ENCODE measurements around the gene MGST2.
"Not testable (repeated sequence)": the region's sequence is repeated elsewhere in the genome, so short reads cannot be mapped to it uniquely, and the experiment has no call there.

MGST2 gene

DNA sequence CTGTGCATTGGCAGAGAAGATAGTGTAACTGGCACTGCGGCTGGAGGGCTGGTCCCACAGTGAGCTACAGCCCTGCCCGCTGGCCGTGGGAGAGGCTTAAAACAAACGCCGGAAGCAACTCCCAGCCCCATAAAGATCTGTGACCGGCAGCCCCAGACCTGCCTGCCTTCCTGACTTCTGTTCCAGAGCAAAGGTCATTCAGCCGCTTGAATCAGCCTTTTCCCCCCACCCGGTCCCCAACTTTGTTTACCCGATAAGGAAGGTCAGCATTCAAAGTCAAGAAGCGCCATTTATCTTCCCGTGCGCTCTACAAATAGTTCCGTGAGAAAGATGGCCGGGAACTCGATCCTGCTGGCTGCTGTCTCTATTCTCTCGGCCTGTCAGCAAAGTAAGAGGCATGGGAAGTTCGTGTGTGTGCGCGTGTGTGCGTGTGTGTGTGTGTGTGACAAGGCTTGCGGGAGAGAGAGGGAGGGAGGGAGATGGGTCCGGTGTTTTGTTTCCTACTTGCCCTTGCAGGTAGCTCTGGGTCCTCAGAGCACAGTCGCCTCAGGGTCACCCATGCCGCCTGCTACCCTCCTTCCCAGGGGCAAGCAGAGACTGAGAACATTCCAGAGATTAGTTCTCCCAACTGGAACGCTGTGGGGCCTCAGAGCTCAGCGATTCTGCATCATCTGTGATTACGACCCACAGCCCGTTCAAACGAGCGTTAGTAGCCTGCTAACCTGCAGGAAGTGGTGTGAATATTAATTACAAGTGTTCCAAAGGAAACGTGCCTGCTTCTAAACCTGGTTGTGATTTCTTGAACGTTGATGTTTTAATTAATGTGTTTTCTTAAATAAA is at the start of gene MGST2:
TSS of gene MGST2 (plus strand) at position 130 of the 840 bp plus-strand sequence. CDS start at position 331, 201 bp downstream.
- DNase-seq (ENCODE audit: low read depth in 2 of 2) = no peak

DNA sequence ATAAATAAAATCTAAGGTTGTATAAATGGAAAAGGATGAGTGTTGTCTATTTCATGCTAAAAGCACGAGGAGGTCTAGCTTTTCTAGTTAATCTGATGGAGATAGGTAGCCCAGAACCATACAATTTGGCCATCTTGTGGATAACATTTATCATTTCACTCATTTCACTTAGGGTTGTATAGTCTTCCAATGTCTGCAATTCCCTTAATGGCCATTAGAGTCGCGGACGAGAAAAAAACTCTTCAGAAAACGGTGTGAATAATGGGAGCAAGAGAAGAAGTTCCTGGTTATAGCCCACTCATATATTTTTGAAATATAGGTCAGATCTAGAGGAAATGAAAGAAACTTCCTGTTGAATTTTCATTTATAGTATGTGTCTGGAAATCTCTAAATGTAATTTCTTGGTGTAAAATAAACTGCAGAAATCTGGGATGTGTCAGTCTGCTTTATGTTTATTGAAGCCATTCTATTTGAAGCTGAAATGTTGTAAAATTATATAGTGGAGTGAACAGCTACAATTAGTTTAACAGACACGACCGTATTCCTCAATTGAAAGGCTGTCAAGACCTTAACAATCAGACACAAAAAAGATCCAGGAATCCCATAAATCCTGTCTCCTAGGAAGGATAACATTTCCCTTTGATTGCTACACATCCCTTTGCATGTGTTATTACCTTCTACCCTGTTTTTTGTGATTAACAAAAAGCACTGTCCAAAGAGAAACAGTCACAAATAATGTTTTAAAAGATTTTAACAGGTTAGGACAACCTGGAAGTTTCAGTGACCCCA is 47.7 kb upstream of the MGST2 start:
- DNase-seq (ENCODE audit: low read depth in 2 of 2) = no peak

GRCh38 chr4:139619644-139620043 is 46.0 kb upstream of the MGST2 start:
- DNase-seq (ENCODE audit: low read depth in 2 of 2) = no peak

DNA sequence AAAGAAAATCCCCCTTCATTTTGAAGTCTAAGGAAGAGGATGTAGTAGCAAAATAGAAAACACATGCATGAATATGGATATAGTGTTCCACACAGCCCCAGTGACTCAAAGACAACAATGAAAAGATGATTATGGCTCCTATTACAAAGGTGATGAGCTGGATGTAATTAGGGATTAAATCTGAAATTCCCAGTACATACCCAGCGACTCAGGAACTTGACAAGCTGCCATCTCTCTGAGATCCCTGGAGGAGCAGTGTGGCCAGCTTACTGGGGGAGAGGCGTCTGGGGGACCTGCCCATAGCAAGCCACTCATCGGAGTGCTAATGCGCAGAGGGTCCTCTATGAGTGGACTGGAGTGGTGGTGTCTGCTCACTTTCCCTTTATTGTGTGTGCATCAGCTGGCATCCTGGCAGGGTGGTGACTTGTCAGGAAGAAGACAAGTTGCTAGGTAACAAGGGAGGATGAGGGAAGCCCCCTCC is 42.7 kb upstream of the MGST2 start:
- DNase-seq (ENCODE audit: low read depth in 2 of 2) = no peak

- DNase-seq (ENCODE audit: low read depth in 2 of 2) = no peak
Measured at GRCh38 chr4:139624441-139625092, 41.1 kb upstream of the MGST2 start.

DNA sequence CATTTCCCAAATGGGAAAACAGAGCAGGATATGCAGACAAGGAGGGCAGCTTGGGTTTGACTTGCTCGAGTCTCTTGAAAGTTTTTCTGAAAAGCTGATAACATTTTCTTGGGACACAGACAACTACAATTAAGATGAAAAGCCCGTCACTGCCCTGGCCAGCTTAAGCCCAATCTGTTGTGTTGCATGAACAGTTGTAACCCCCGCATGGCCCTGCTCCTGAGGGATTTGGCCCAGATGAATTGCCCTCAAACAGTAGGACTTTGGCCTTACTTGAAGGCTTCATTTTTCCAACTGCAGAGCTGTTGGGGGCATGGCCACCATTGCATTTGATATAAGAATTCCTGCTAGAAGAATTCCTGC is 40.5 kb upstream of the MGST2 start:
- no peak for DNase-seq (ENCODE audit: low read depth in 2 of 2)

- no peak for DNase-seq (ENCODE audit: low read depth in 2 of 2)
Measured at GRCh38 chr4:139625482-139625881, 40.1 kb upstream of the MGST2 start.

GRCh38 chr4:139628184-139629012 is 37.2 kb upstream of the MGST2 start:
- no peak for DNase-seq (ENCODE audit: low read depth in 2 of 2)

- no peak for DNase-seq (ENCODE audit: low read depth in 2 of 2)
Measured at GRCh38 chr4:139629436-139630125, 36.0 kb upstream of the MGST2 start.

DNA sequence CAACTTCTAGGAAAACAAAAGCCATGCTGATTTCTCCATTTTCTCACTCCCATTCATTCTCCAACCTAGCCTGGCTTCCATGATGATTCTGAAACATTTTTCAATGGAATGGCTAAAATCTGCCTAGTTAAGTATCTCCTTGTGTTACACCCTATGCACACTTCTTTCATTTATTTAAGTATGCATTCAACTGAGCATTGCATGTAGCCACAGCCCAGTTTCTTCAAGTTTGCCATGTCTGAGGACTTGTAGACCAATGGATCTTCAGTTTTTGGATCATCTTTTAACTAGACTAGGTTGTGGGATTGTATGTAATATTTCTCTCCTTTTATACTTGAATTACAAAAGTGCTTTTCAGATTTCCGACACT is 35.5 kb upstream of the MGST2 start:
- DNase-seq (ENCODE audit: low read depth in 2 of 2) = no peak

DNA sequence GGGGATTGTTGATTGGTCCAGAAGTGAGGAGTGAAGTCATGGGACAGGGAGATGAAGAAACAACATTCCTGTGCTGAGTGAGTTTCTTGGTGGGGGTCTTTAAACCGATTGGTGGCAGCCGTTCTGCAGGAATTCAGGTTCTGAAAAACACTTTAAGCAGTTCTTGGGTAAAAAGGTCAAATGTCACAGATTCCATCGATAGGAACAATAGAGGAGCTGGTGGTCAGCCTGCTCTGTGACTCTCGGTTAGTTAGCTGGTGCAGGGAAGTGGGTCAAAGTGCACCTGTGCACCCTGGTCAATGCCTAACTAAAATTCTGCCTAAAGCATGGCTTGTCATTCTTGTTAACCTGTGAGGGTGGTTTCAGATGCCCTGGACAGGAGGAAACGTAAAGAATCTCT is 34.6 kb upstream of the MGST2 start:
- no peak for DNase-seq (ENCODE audit: low read depth in 2 of 2)

DNA sequence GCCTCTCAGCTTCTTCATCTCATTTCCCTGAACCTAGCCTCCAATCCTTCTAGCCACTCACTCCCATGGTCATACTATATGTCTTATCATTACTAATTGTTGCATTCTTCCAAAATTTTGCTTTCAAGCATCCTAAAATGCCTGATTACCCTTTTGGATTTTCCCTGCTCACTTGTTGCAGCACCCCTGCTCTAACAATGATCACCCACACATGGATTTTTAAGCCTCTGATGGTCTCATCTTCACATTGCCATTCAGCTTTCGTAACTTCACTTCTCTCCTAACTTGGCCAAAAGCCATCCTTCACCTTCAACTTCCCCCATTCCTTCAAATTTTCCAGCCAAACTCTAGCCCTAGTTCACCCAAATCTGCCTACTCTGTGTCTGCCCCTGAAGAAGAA is 33.8 kb upstream of the MGST2 start:
- DNase-seq (ENCODE audit: low read depth in 2 of 2) = no peak

GRCh38 chr4:139632739-139633138 is 32.9 kb upstream of the MGST2 start:
- not testable (repeated sequence) for DNase-seq (ENCODE audit: low read depth in 2 of 2)

- DNase-seq (ENCODE audit: low read depth in 2 of 2) = no peak
Measured at GRCh38 chr4:139633195-139633594, 32.4 kb upstream of the MGST2 start.

GRCh38 chr4:139633661-139634060 is 32.0 kb upstream of the MGST2 start:
- no peak for DNase-seq (ENCODE audit: low read depth in 2 of 2)

- no peak for DNase-seq (ENCODE audit: low read depth in 2 of 2)
Measured at GRCh38 chr4:139635966-139636365, 29.7 kb upstream of the MGST2 start.

- not testable (repeated sequence) for DNase-seq (ENCODE audit: low read depth in 2 of 2)
Measured at GRCh38 chr4:139638306-139638705, 27.3 kb upstream of the MGST2 start.

DNA sequence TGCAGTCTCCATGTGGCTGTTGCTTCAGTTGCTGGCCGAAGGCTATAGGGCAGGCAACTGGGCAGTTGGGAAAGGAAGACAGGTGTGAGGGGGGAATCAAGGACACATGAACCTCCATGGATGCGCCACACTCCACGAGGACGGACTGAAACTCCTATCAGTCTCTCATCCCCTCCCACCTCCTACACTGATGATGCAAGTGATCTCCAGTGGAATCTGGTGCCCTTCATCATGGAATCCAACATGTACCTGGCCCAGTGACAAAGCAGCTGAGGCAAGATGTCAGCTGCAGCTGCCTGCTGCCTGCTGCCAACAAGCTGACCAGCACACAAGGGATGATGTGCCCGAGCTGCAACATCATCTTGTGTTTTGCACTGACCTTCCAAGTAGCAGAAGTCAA is 26.0 kb upstream of the MGST2 start:
- no peak for DNase-seq (ENCODE audit: low read depth in 2 of 2)

DNA sequence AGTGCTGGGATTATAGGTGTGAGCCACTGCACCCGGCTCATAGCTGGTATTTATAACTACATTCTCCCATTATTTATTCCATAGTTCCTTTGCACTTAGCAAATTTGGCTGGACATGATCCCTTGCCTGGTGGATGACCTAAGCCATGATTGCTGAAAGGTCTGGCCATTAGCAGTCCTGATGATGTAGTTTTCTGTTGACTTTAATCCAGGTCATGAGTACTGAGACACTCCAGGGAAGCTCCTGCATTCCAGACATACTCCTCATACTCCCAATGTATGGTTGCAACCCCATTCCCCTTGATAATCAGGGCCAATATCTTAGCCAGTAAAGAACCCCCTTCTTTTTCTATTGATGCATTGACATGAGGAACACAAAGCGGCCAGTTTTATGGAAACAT is 24.4 kb upstream of the MGST2 start:
- no peak for DNase-seq (ENCODE audit: low read depth in 2 of 2)

GRCh38 chr4:139642364-139642763 is 23.3 kb upstream of the MGST2 start:
- no peak for DNase-seq (ENCODE audit: low read depth in 2 of 2)
